Stimulated activated CD8-positive, alpha-beta memory T cell treated with anti-CD3 and anti-CD28 coated beads, Interleukin-15, amount 100 ng/mL, for 24 hours (primary cell): Measurements from ENCODE around the gene CDH4.

ENCODE experiments used
- DNase-seq: peaks from one replicate; pipeline ENCODE4 v3.0.0-alpha.2; 2020; ENCODE audit warnings: low read depth

CDH4 gene

GRCh38 chr20:61281286-61281795, 29.3 kb downstream of the CDH4 start:
- DNase-seq: no peak

- no peak for DNase-seq
Observed at GRCh38 chr20:61284752-61285151, 32.7 kb downstream of the CDH4 start.

GRCh38 chr20:61285152-61285645, 33.1 kb downstream of the CDH4 start:
- DNase-seq: no peak

GRCh38 chr20:61285691-61286090, 33.6 kb downstream of the CDH4 start:
- no peak for DNase-seq

GRCh38 chr20:61287583-61288275, 35.7 kb downstream of the CDH4 start:
- DNase-seq: no peak

- no peak for DNase-seq
Observed at GRCh38 chr20:61288331-61288784, 36.3 kb downstream of the CDH4 start.

- DNase-seq: no peak
Observed at GRCh38 chr20:61289166-61289565, 37.1 kb downstream of the CDH4 start.

- DNase-seq: no peak
Observed at GRCh38 chr20:61290721-61291120, 38.7 kb downstream of the CDH4 start.

- DNase-seq: no peak
Observed at GRCh38 chr20:61291166-61291829, 39.2 kb downstream of the CDH4 start.

GRCh38 chr20:61292391-61292790, 40.3 kb downstream of the CDH4 start:
- no peak for DNase-seq

- DNase-seq: no peak
Observed at GRCh38 chr20:61292821-61293612, 41.0 kb downstream of the CDH4 start.

- no peak for DNase-seq
Observed at GRCh38 chr20:61293951-61294350, 41.9 kb downstream of the CDH4 start.

- DNase-seq: no peak
Observed at GRCh38 chr20:61295249-61295648, 43.2 kb downstream of the CDH4 start.

GRCh38 chr20:61295682-61296628, 43.9 kb downstream of the CDH4 start:
- no peak for DNase-seq

- DNase-seq: no peak
Observed at GRCh38 chr20:61296629-61297019, 44.6 kb downstream of the CDH4 start.

- no peak for DNase-seq
Observed at GRCh38 chr20:61297491-61297890, 45.4 kb downstream of the CDH4 start.

- DNase-seq: no peak
Observed at GRCh38 chr20:61297986-61298385, 45.9 kb downstream of the CDH4 start.

GRCh38 chr20:61298661-61299060, 46.6 kb downstream of the CDH4 start:
- no peak for DNase-seq

GRCh38 chr20:61299104-61299503, 47.0 kb downstream of the CDH4 start:
- DNase-seq: no peak

- no peak for DNase-seq
Observed at GRCh38 chr20:61299618-61300017, 47.6 kb downstream of the CDH4 start.

GRCh38 chr20:61300293-61300692, 48.2 kb downstream of the CDH4 start:
- no peak for DNase-seq
